K562 treated with DMSO at 1 percent for 12 hours (cell line): Measurements from ENCODE around the gene SHISA3. TPM values are rescaled to one million over a fixed set of nuclear protein-coding genes. Genes with fewer than 3 reads are reported as not detected.

Source experiments
- total RNA-seq: library from RNA; unstranded; fragments of 300-600 nt; gene quantifications from 2 replicates; pipeline ENCODE4 v1.2.3, GENCODE V29; 2022; ENCODE audit not compliant: insufficient read depth

Gene SHISA3
- not detected in 2 replicates for total RNA-seq

GRCh38 chr4:42396752-42397634 lies at the start of gene SHISA3:
TSS of gene SHISA3 (plus strand) at chr4:42397488. CDS start at chr4:42398057, 569 bp downstream.

Other genes with a start within 250 kb of the SHISA3 start
- not detected in 2 replicates for gene BEND4, start 244.8 kb upstream of the SHISA3 start, total RNA-seq